HEK293 (cell line): ENCODE results near the gene SCAND1.

Source experiments
- EGR2 ChIP-seq: fragments of 450-650 bp; formaldehyde crosslinking; IDR thresholded peaks from 2 replicates; pipeline ENCODE4 v1.5.1; 2016; ENCODE audit warnings: low read depth, missing biosample characterization, missing genetic modification characterization
- ZNF311 ChIP-seq: fragments of 450-650 bp; formaldehyde crosslinking; IDR thresholded peaks from 2 replicates; pipeline ENCODE4 v1.5.1; 2017; ENCODE audit warnings: missing biosample characterization, missing genetic modification characterization, borderline replicate concordance
- ZNF404 ChIP-seq: fragments of 450-650 bp; formaldehyde crosslinking; IDR thresholded peaks from 2 replicates; pipeline ENCODE4 v1.5.1; 2017; ENCODE audit warnings: missing biosample characterization, missing genetic modification characterization
- TF ChIP-seq, protein P1 (sequence below): fragments of 450-650 bp; formaldehyde crosslinking; IDR thresholded peaks from 2 replicates; pipeline ENCODE4 v1.5.1; 2016; ENCODE audit warnings: missing biosample characterization, missing genetic modification characterization

- TF ChIP-seq, protein P1, sequence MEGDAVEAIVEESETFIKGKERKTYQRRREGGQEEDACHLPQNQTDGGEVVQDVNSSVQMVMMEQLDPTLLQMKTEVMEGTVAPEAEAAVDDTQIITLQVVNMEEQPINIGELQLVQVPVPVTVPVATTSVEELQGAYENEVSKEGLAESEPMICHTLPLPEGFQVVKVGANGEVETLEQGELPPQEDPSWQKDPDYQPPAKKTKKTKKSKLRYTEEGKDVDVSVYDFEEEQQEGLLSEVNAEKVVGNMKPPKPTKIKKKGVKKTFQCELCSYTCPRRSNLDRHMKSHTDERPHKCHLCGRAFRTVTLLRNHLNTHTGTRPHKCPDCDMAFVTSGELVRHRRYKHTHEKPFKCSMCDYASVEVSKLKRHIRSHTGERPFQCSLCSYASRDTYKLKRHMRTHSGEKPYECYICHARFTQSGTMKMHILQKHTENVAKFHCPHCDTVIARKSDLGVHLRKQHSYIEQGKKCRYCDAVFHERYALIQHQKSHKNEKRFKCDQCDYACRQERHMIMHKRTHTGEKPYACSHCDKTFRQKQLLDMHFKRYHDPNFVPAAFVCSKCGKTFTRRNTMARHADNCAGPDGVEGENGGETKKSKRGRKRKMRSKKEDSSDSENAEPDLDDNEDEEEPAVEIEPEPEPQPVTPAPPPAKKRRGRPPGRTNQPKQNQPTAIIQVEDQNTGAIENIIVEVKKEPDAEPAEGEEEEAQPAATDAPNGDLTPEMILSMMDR (tag by site-specific recombination), result no peak
- TF ChIP-seq ZNF311 (tag by site-specific recombination) (no peak), ZNF404 (tag by site-specific recombination) (no peak), EGR2 (tag by site-specific recombination) (no peak)
These were observed 25.2 kb upstream of the SCAND1 start for GRCh38 chr20:35979544-35979943.
